Measurements from ENCODE around the gene OTX1.
A peak's percentile ranks its signal among the peaks of the same experiment; 100 is the strongest.
"Not testable (repeated sequence)": the region's sequence is repeated elsewhere in the genome, so short reads cannot be mapped to it uniquely, and the experiment has no call there.

OTX1 gene

GRCh38 chr2:63058144-63058920, 7.7 kb downstream of the OTX1 start:
- DNase-seq (ENCODE audit: insufficient read length, low spot score): no peak
- no peak for FAIRE-seq

- no peak for DNase-seq (ENCODE audit: insufficient read length, low spot score)
- no peak for FAIRE-seq
These were observed 8.5 kb downstream of the OTX1 start for GRCh38 chr2:63058921-63059792.

- no peak for FAIRE-seq
These were observed 9.3 kb downstream of the OTX1 start for GRCh38 chr2:63059793-63060471.

GRCh38 chr2:63060472-63060991, 9.9 kb downstream of the OTX1 start:
- DNase-seq (ENCODE audit: insufficient read length, low spot score) (no peak), FAIRE-seq (no peak)

More at GRCh38 chr2:63059793-63060471, 9.3 kb downstream of the OTX1 start:
- no peak for DNase-seq (ENCODE audit: insufficient read length, low spot score)

- DNase-seq (ENCODE audit: insufficient read length, low spot score) (no peak), FAIRE-seq (no peak)
These were observed 13.6 kb downstream of the OTX1 start for GRCh38 chr2:63064197-63064596.

- no peak for FAIRE-seq
- DNase-seq (ENCODE audit: insufficient read length, low spot score): no peak
These were observed 14.0 kb downstream of the OTX1 start for GRCh38 chr2:63064661-63065060.

- FAIRE-seq: peak; percentile 55
- DNase-seq (ENCODE audit: insufficient read length, low spot score): no peak
These were observed 15.6 kb downstream of the OTX1 start for GRCh38 chr2:63066265-63066664.

- no peak for FAIRE-seq
These were observed 16.2 kb downstream of the OTX1 start for GRCh38 chr2:63066838-63067237.

GRCh38 chr2:63071664-63072063, 21.0 kb downstream of the OTX1 start:
- FAIRE-seq (no peak), DNase-seq (ENCODE audit: insufficient read length, low spot score) (no peak)

More at GRCh38 chr2:63066838-63067237, 16.2 kb downstream of the OTX1 start:
- DNase-seq (ENCODE audit: insufficient read length, low spot score): no peak

GRCh38 chr2:63073994-63074393, 23.4 kb downstream of the OTX1 start:
- DNase-seq (ENCODE audit: insufficient read length, low spot score) (no peak), FAIRE-seq (no peak)

- not testable (repeated sequence) for FAIRE-seq; DNase-seq (ENCODE audit: insufficient read length, low spot score)
These were observed 23.8 kb downstream of the OTX1 start for GRCh38 chr2:63074399-63074798.

GRCh38 chr2:63078852-63079606, 28.4 kb downstream of the OTX1 start:
- no peak for FAIRE-seq
- peak; percentile 14 for DNase-seq (ENCODE audit: insufficient read length, low spot score)

- FAIRE-seq (no peak), DNase-seq (ENCODE audit: insufficient read length, low spot score) (no peak)
These were observed 30.8 kb downstream of the OTX1 start for GRCh38 chr2:63081404-63081803.

GRCh38 chr2:63086687-63087086, 36.1 kb downstream of the OTX1 start:
- FAIRE-seq (no peak), DNase-seq (ENCODE audit: insufficient read length, low spot score) (no peak)

- DNase-seq (ENCODE audit: insufficient read length, low spot score): no peak
- FAIRE-seq: no peak
These were observed 41.8 kb downstream of the OTX1 start for GRCh38 chr2:63092401-63092800.

GRCh38 chr2:63092857-63093256, 42.2 kb downstream of the OTX1 start:
- FAIRE-seq (no peak), DNase-seq (ENCODE audit: insufficient read length, low spot score) (no peak)

GRCh38 chr2:63093502-63093901, 42.9 kb downstream of the OTX1 start:
- FAIRE-seq: peak; percentile 16

GRCh38 chr2:63096491-63096890, 45.9 kb downstream of the OTX1 start:
- FAIRE-seq: no peak

More at GRCh38 chr2:63093502-63093901, 42.9 kb downstream of the OTX1 start:
- DNase-seq (ENCODE audit: insufficient read length, low spot score): no peak

GRCh38 chr2:63099032-63099431, 48.4 kb downstream of the OTX1 start:
- DNase-seq (ENCODE audit: insufficient read length, low spot score) (no peak), FAIRE-seq (no peak)

More at GRCh38 chr2:63096491-63096890, 45.9 kb downstream of the OTX1 start:
- no peak for DNase-seq (ENCODE audit: insufficient read length, low spot score)

- DNase-seq (ENCODE audit: insufficient read length, low spot score) (no peak), FAIRE-seq (no peak)
These were observed 51.3 kb downstream of the OTX1 start for GRCh38 chr2:63101954-63102353.
